GM12878 (cell line): Measurements from ENCODE around the gene GRK5.

Experiments used
- BRCA1 ChIP-seq: IDR thresholded peaks from 2 replicates; pipeline ENCODE4 v1.6.1; 2011; ENCODE audit warnings: low read depth, low read length, improper control_type of control experiment
- MEF2A ChIP-seq: IDR thresholded peaks from 2 replicates; pipeline ENCODE4 v1.6.1; 2011; ENCODE audit warnings: low read depth, mild to moderate bottlenecking, low read length, moderate library complexity; ENCODE audit not compliant: insufficient read depth
- NFYA ChIP-seq: IDR thresholded peaks from 2 replicates; pipeline ENCODE4 v1.6.1; 2011; ENCODE audit warnings: low read depth, mild to moderate bottlenecking, low read length, improper control_type of control experiment, borderline replicate concordance
- POLR2A ChIP-seq: IDR thresholded peaks from 2 replicates; pipeline ENCODE4 v1.6.1; 2011; ENCODE audit warnings: low read depth, mild to moderate bottlenecking, low read length
- STAT1 ChIP-seq: fragments of 450-650 bp; conservative IDR thresholded peaks from 2 replicates; pipeline ENCODE4 v1.6.1; 2014; ENCODE audit warnings: antibody characterized with exemption, mild to moderate bottlenecking
- TF ChIP-seq, protein P1 (sequence below): IDR thresholded peaks from 2 replicates; pipeline ENCODE4 v1.6.1; 2011; ENCODE audit warnings: low read depth, low read length, improper control_type of control experiment, borderline replicate concordance
- TF ChIP-seq, protein P2 (sequence below): fragments of 450-650 bp; IDR thresholded peaks from 2 replicates; pipeline ENCODE4 v1.6.1; 2017; ENCODE audit warnings: borderline replicate concordance
- TF ChIP-seq, protein P3 (sequence below), 3 experiments: IDR thresholded peaks in 2 of 3; conservative IDR thresholded peaks in 1 of 3; 2 replicates each; pipeline ENCODE4 v1.5.1; 2011; ENCODE audit warnings: low read depth in 3 of 3, low read length in 3 of 3, mild to moderate bottlenecking in 3 of 3, control low read depth in 2 of 3, moderate library complexity in 2 of 3, inconsistent platforms in 1 of 3, mixed read lengths in 1 of 3; ENCODE audit not compliant: control insufficient read depth in 2 of 3, insufficient read depth in 1 of 3; ENCODE audit errors: extremely low read depth in 1 of 3
- TF ChIP-seq, protein P4 (sequence below): fragments of 450-650 bp; IDR thresholded peaks from 2 replicates; pipeline ENCODE4 v1.6.1; 2017; ENCODE audit warnings: mild to moderate bottlenecking

DNA sequence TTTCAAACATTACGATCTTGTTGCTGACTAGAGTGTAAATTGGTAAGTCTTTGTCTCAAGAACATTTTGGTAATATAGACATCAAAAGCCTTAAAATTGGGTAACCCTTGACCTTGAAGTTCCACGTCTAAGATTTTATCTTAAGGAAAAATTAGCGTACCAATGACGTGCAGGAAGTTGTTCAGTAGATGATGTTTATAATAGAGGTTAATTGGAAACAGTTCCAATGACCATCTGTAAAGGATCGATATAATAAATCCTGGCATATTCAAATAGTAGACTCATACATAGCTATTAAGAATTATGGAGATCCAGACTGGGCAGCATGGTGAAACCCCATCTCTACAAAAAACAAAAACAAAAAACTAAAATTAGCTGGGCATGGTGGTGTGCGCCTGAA lies 20.5 kb downstream of the GRK5 start:
- TF ChIP-seq NFYA (no peak), MEF2A (no peak), POLR2A (no peak), BRCA1 (no peak), STAT1 (no peak)
- TF ChIP-seq, protein P1, sequence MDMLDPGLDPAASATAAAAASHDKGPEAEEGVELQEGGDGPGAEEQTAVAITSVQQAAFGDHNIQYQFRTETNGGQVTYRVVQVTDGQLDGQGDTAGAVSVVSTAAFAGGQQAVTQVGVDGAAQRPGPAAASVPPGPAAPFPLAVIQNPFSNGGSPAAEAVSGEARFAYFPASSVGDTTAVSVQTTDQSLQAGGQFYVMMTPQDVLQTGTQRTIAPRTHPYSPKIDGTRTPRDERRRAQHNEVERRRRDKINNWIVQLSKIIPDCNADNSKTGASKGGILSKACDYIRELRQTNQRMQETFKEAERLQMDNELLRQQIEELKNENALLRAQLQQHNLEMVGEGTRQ = no peak
- TF ChIP-seq, protein P2, sequence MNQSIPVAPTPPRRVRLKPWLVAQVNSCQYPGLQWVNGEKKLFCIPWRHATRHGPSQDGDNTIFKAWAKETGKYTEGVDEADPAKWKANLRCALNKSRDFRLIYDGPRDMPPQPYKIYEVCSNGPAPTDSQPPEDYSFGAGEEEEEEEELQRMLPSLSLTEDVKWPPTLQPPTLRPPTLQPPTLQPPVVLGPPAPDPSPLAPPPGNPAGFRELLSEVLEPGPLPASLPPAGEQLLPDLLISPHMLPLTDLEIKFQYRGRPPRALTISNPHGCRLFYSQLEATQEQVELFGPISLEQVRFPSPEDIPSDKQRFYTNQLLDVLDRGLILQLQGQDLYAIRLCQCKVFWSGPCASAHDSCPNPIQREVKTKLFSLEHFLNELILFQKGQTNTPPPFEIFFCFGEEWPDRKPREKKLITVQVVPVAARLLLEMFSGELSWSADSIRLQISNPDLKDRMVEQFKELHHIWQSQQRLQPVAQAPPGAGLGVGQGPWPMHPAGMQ = no peak
- TF ChIP-seq, protein P3, sequence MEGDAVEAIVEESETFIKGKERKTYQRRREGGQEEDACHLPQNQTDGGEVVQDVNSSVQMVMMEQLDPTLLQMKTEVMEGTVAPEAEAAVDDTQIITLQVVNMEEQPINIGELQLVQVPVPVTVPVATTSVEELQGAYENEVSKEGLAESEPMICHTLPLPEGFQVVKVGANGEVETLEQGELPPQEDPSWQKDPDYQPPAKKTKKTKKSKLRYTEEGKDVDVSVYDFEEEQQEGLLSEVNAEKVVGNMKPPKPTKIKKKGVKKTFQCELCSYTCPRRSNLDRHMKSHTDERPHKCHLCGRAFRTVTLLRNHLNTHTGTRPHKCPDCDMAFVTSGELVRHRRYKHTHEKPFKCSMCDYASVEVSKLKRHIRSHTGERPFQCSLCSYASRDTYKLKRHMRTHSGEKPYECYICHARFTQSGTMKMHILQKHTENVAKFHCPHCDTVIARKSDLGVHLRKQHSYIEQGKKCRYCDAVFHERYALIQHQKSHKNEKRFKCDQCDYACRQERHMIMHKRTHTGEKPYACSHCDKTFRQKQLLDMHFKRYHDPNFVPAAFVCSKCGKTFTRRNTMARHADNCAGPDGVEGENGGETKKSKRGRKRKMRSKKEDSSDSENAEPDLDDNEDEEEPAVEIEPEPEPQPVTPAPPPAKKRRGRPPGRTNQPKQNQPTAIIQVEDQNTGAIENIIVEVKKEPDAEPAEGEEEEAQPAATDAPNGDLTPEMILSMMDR (IDR thresholded peaks at IDR 0.05 in 2 of 3, conservative IDR thresholded peaks at IDR 0.05 in 1 of 3; ENCODE audit: control insufficient read depth in 2 of 3, extremely low read depth in 1 of 3, insufficient read depth in 1 of 3, low read depth in 3 of 3, low read length in 3 of 3) = no peak
- TF ChIP-seq, protein P4, sequence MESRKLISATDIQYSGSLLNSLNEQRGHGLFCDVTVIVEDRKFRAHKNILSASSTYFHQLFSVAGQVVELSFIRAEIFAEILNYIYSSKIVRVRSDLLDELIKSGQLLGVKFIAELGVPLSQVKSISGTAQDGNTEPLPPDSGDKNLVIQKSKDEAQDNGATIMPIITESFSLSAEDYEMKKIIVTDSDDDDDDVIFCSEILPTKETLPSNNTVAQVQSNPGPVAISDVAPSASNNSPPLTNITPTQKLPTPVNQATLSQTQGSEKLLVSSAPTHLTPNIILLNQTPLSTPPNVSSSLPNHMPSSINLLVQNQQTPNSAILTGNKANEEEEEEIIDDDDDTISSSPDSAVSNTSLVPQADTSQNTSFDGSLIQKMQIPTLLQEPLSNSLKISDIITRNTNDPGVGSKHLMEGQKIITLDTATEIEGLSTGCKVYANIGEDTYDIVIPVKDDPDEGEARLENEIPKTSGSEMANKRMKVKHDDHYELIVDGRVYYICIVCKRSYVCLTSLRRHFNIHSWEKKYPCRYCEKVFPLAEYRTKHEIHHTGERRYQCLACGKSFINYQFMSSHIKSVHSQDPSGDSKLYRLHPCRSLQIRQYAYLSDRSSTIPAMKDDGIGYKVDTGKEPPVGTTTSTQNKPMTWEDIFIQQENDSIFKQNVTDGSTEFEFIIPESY = no peak
